ENCODE results near the gene ARHGDIB.

DNA sequence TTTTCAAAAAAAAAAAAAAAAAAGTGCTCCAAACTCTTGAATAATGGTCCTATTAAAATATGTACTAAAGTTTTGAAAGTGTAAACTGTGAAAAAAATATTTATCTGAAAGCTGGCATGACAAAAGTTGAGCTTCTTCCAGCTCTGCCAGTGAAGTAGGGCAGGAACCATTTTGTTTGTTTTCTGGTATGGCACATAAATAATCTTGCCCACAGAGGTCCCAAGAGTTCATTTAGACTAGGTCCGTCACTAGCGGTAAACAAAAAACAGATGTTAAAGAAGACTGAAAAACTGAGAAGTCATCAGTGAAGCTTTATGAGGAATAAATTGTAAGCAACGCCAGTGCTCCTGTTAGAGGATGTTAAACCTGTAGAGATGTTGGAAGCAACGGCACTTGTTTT, 30.0 kb downstream of the ARHGDIB start:
- TF ChIP-seq, protein P1, sequence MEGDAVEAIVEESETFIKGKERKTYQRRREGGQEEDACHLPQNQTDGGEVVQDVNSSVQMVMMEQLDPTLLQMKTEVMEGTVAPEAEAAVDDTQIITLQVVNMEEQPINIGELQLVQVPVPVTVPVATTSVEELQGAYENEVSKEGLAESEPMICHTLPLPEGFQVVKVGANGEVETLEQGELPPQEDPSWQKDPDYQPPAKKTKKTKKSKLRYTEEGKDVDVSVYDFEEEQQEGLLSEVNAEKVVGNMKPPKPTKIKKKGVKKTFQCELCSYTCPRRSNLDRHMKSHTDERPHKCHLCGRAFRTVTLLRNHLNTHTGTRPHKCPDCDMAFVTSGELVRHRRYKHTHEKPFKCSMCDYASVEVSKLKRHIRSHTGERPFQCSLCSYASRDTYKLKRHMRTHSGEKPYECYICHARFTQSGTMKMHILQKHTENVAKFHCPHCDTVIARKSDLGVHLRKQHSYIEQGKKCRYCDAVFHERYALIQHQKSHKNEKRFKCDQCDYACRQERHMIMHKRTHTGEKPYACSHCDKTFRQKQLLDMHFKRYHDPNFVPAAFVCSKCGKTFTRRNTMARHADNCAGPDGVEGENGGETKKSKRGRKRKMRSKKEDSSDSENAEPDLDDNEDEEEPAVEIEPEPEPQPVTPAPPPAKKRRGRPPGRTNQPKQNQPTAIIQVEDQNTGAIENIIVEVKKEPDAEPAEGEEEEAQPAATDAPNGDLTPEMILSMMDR (IDR thresholded peaks at IDR 0.05) = no peak
- TF ChIP-seq POLR2AphosphoS5 (IDR thresholded peaks at IDR 0.05) = no peak
